SKM-1 (cell line): ENCODE measurements around the gene TMEM174.

Source experiments
- DNase-seq: peaks from one replicate; lab custom pipeline; 2025; ENCODE audit not compliant: unreplicated experiment; lab: John Stamatoyannopoulos, UW

The TMEM174 gene

GRCh38 chr5:73152411-73153388 lies 20.3 kb upstream of the TMEM174 start:
- DNase-seq: no peak

- DNase-seq: no peak
Observed at GRCh38 chr5:73153513-73153912, 19.5 kb upstream of the TMEM174 start.

GRCh38 chr5:73154208-73155006 lies 18.6 kb upstream of the TMEM174 start:
- no peak for DNase-seq

GRCh38 chr5:73155271-73156222 lies 17.4 kb upstream of the TMEM174 start:
- DNase-seq: no peak

GRCh38 chr5:73157414-73158303 lies 15.3 kb upstream of the TMEM174 start:
- DNase-seq: no peak

- DNase-seq: no peak
Observed at GRCh38 chr5:73158313-73158712, 14.7 kb upstream of the TMEM174 start.

GRCh38 chr5:73160239-73160671 lies 12.7 kb upstream of the TMEM174 start:
- DNase-seq: no peak

- DNase-seq: no peak
Observed at GRCh38 chr5:73170522-73170921, 2.5 kb upstream of the TMEM174 start.

- no peak for DNase-seq
Observed at GRCh38 chr5:73171495-73171894, 1.5 kb upstream of the TMEM174 start.

- no peak for DNase-seq
Observed at GRCh38 chr5:73174100-73174815, 1.3 kb downstream of the TMEM174 start.

- DNase-seq: no peak
Observed at GRCh38 chr5:73176250-73176649, 3.3 kb downstream of the TMEM174 start.

- DNase-seq: no peak
Observed at GRCh38 chr5:73178265-73178664, 5.3 kb downstream of the TMEM174 start.

- no peak for DNase-seq
Observed at GRCh38 chr5:73179730-73180129, 6.7 kb downstream of the TMEM174 start.

GRCh38 chr5:73180566-73180965 lies 7.6 kb downstream of the TMEM174 start:
- DNase-seq: no peak

- DNase-seq: no peak
Observed at GRCh38 chr5:73182307-73182706, 9.3 kb downstream of the TMEM174 start.

GRCh38 chr5:73183000-73183399 lies 10.0 kb downstream of the TMEM174 start:
- DNase-seq: no peak

- no peak for DNase-seq
Observed at GRCh38 chr5:73183481-73183891, 10.5 kb downstream of the TMEM174 start.

- DNase-seq: no peak
Observed at GRCh38 chr5:73186976-73187375, 14.0 kb downstream of the TMEM174 start.
